ENCODE data around the gene LCT.
"Not testable (repeated sequence)": the region's sequence is repeated elsewhere in the genome, so short reads cannot be mapped to it uniquely, and the experiment has no call there.

LCT gene

GRCh38 chr2:135832891-135833290 is 4.1 kb downstream of the LCT start:
- DNase-seq (ENCODE audit: low read depth in 4 of 4, low spot score in 1 of 4), result no peak

- no peak for DNase-seq (ENCODE audit: low read depth in 4 of 4, low spot score in 1 of 4)
Measured at GRCh38 chr2:135831180-135831812, 5.7 kb downstream of the LCT start.

- DNase-seq (ENCODE audit: low read depth in 4 of 4, low spot score in 1 of 4), result no peak
Measured at GRCh38 chr2:135829378-135830135, 7.4 kb downstream of the LCT start.

GRCh38 chr2:135826544-135826943 is 10.4 kb downstream of the LCT start:
- no peak for DNase-seq (ENCODE audit: low read depth in 4 of 4, low spot score in 1 of 4)

- no peak for DNase-seq (ENCODE audit: low read depth in 4 of 4, low spot score in 1 of 4)
Measured at GRCh38 chr2:135825550-135826176, 11.3 kb downstream of the LCT start.

GRCh38 chr2:135825131-135825530 is 11.9 kb downstream of the LCT start:
- no peak for DNase-seq (ENCODE audit: low read depth in 4 of 4, low spot score in 1 of 4)

- no peak for DNase-seq (ENCODE audit: low read depth in 4 of 4, low spot score in 1 of 4)
Measured at GRCh38 chr2:135822855-135823254, 14.1 kb downstream of the LCT start.

GRCh38 chr2:135821190-135821589 is 15.8 kb downstream of the LCT start:
- no peak for DNase-seq (ENCODE audit: low read depth in 4 of 4, low spot score in 1 of 4)

- peak; percentile 40 to 84 (median 63) for DNase-seq (ENCODE audit: low read depth in 4 of 4, low spot score in 1 of 4)
Measured at GRCh38 chr2:135820003-135820618, 16.9 kb downstream of the LCT start.

- peak in 2 of 4 experiments; percentile 14 to 46 for DNase-seq (ENCODE audit: low read depth in 4 of 4, low spot score in 1 of 4)
Measured at GRCh38 chr2:135818937-135819610, 17.9 kb downstream of the LCT start.

- no peak for DNase-seq (ENCODE audit: low read depth in 4 of 4, low spot score in 1 of 4)
Measured at GRCh38 chr2:135817951-135818350, 19.0 kb downstream of the LCT start.

- no peak for DNase-seq (ENCODE audit: low read depth in 4 of 4, low spot score in 1 of 4)
Measured at GRCh38 chr2:135817466-135817865, 19.5 kb downstream of the LCT start.

GRCh38 chr2:135815269-135815668 is 21.7 kb downstream of the LCT start:
- no peak for DNase-seq (ENCODE audit: low read depth in 4 of 4, low spot score in 1 of 4)

GRCh38 chr2:135812907-135813511 is 24.0 kb downstream of the LCT start:
- no peak for DNase-seq (ENCODE audit: low read depth in 4 of 4, low spot score in 1 of 4)

GRCh38 chr2:135807874-135808273 is 29.1 kb downstream of the LCT start:
- DNase-seq (ENCODE audit: low read depth in 4 of 4, low spot score in 1 of 4), result not testable (repeated sequence)

- DNase-seq (ENCODE audit: low read depth in 4 of 4, low spot score in 1 of 4), result no peak
Measured at GRCh38 chr2:135803278-135803677, 33.7 kb downstream of the LCT start.

GRCh38 chr2:135802350-135802749 is 34.6 kb downstream of the LCT start:
- no peak for DNase-seq (ENCODE audit: low read depth in 4 of 4, low spot score in 1 of 4)

GRCh38 chr2:135800513-135801460 is 36.2 kb downstream of the LCT start:
- no peak for DNase-seq (ENCODE audit: low read depth in 4 of 4, low spot score in 1 of 4)

GRCh38 chr2:135799738-135800137 is 37.2 kb downstream of the LCT start:
- no peak for DNase-seq (ENCODE audit: low read depth in 4 of 4, low spot score in 1 of 4)

GRCh38 chr2:135798762-135799161 is 38.2 kb downstream of the LCT start:
- DNase-seq (ENCODE audit: low read depth in 4 of 4, low spot score in 1 of 4), result no peak
